Naive thymus-derived CD8-positive, alpha-beta T cell (primary cell): ENCODE data around the gene THSD4. TPM values are rescaled to one million over a fixed set of nuclear protein-coding genes. Genes with fewer than 3 reads are reported as not detected.
"Not testable (repeated sequence)": the region's sequence is repeated elsewhere in the genome, so short reads cannot be mapped to it uniquely, and the experiment has no call there.

Experiments used
- ATAC-seq, 2 donors: fragments of 150-1000 bp; cut with Tn5 transposase in 1 of 2; sonication (Bioruptor Pico), chemical (Tn5 transposase) in 1 of 2; 1 replicate in 1 of 2; 2 replicates in 1 of 2; pipeline ENCODE4 v1.10.0; 2021; ENCODE audit warnings: mild to moderate bottlenecking in 2 of 2, moderate library complexity in 2 of 2
- POLR2A ChIA-PET: fragments of 350-600 bp; sonication (Branson Sonifier 250); formaldehyde crosslinking; loops from one replicate; lab custom pipeline; 2021; ENCODE audit warnings: antibody characterized with exemption; lab: Charles Lee
- DNase-seq, 10 donors: peaks; one replicate each; pipeline versions ENCODE4 v3.0.0 to v3.0.0-alpha.2; 2020 to 2022
- H3K27ac Mint-ChIP-seq, 10 donors: one replicate each; pipeline ENCODE4 v1.8.0; 2020 to 2022; ENCODE audit warnings: mild to moderate bottlenecking in 10 of 10, mixed read lengths in 10 of 10, moderate library complexity in 4 of 10, inconsistent platforms in 1 of 10
- H3K27me3 Mint-ChIP-seq, 5 donors: one replicate each; pipeline ENCODE4 v1.8.0; 2021 to 2022; ENCODE audit warnings: mixed read lengths in 5 of 5
- H3K36me3 Mint-ChIP-seq, 3 donors: one replicate each; pipeline ENCODE4 v1.8.0; 2020 to 2022; ENCODE audit warnings: mixed read lengths in 3 of 3, mild to moderate bottlenecking in 2 of 3, inconsistent platforms in 1 of 3
- H3K4me1 Mint-ChIP-seq, 4 donors: one replicate each; pipeline ENCODE4 v1.8.0; 2021 to 2022; ENCODE audit warnings: mixed read lengths in 4 of 4
- H3K4me3 Mint-ChIP-seq, 10 donors: one replicate each; pipeline ENCODE4 v1.8.0; 2020 to 2022; ENCODE audit warnings: mild to moderate bottlenecking in 10 of 10, mixed read lengths in 10 of 10, moderate library complexity in 6 of 10, inconsistent platforms in 1 of 10
- H3K9me3 Mint-ChIP-seq, 9 donors: one replicate each; pipeline ENCODE4 v1.8.0; 2020 to 2022; ENCODE audit warnings: mixed read lengths in 9 of 9, mild to moderate bottlenecking in 3 of 9, inconsistent platforms in 1 of 9, moderate library complexity in 1 of 9
- polyA plus RNA-seq, 3 donors: library from polyadenylated mRNA; unstranded; fragments of 300-500 nt; fragmentation: Illumina TruSeq; gene quantifications; one replicate each; pipeline ENCODE4 v1.2.3, GENCODE V29; 2021
- total RNA-seq, 8 experiments: library from RNA in 2 of 8; stranded (reverse) in 2 of 8; gene quantifications; one replicate each; pipeline ENCODE4 v1.2.3 and lab custom pipeline; 2021 to 2026

THSD4 gene
- total and polyA plus RNA-seq, 5 experiments from 2014 or later = not detected

DNA sequence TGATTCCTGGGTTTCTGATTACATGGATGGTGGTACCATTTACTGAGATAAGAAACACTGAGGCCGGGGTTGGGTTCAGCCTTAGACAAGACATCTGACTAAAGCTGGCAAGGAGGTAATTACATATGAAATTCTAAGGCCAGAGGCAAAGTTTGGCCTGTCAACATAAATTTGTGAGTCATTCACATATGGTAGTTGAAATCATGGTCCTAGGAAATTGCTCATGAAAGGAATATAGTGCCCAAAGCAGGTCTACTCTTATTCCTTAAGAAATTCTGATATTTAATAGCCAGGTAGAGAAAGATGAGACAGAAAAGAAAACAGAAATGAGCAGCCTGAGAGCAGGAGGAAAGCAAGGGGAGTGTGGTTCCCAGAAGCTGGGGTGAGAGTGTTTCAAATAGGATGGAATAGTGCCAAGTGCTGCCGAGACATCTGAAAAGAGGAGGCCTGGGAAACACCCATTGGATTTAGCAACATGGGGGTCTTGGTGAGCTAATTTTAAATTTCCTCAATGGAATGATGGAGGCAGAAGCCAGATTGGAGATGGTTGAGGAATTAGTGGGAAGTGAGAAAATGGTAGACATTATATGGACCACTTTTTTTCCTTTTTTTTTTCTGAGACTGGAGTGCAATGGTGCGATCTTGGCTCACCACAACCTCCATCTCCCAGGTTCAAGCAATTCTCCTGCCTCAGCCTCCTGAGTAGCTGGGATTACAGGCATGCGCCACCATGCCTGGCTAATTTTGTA lies 610.1 kb downstream of the THSD4 start:
- ATAC-seq, H3K36me3 Mint-ChIP-seq, H3K4me1 Mint-ChIP-seq, H3K4me3 Mint-ChIP-seq, H3K9me3 Mint-ChIP-seq, H3K27ac Mint-ChIP-seq, POLR2A ChIA-PET, DNase-seq: not testable (repeated sequence)
- peaks cover 0 to 11% (median 8%) of the 10 kb centered on the region in 5 donors for H3K27me3 Mint-ChIP-seq

DNA sequence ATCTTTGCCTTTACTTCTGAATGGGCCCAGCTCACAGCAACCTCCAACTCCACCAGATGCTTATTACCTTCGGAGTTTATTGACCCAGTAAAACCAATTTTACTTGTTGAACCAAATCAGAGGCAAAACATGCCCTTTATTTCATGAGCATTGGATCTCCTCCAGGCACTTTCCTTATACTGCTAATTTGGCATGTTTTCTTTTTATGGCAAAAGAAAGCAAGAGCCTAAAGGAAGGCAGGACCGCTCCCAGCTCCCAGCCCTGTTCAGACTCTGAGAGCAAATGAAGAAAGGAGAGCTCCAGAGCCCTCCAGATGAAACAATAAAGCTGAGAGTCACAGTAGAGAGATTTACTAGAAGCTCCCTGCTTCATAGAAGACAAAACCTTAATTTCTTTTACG lies 613.6 kb downstream of the THSD4 start:
- DNase-seq (no peak), ATAC-seq (no peak)
- POLR2A ChIA-PET = no interaction called here
- Mint-ChIP-seq H3K9me3 (no peaks in the 10 kb centered on the region), H3K36me3 (no peaks in the 10 kb centered on the region), H3K27me3 (peaks cover 10 to 35% (median 13%) of the 10 kb centered on the region in 5 donors), H3K4me1 (peaks cover 0 to 1% (median 0%) of the 10 kb centered on the region in 4 donors), H3K27ac (no peak overlapping the region), H3K4me3 (no peak overlapping the region)

DNA sequence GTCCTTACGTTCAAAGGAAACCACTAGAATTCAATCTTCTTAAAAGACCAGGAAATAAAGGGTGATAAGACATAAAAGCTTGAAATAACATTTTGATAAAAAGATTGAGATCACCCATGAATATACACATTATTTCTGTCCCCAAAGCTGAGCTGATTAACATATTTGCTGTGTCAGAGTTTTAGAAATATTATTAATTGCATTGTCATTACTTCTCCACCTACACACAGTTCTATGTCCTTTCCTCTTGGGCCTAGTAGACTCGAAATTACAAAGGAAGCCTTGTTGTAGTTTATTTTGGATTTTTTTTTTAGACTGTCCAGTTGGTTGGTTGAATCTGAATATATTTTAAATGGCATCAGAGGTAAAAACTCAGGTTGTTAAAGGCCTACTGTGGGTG lies 614.0 kb downstream of the THSD4 start:
- Mint-ChIP-seq H3K4me1 (peaks cover 0 to 1% (median 0%) of the 10 kb centered on the region in 4 donors), H3K27ac (no peak overlapping the region), H3K9me3 (no peaks in the 10 kb centered on the region), H3K4me3 (no peak overlapping the region), H3K36me3 (no peaks in the 10 kb centered on the region), H3K27me3 (peaks cover 12 to 35% (median 14%) of the 10 kb centered on the region in 5 donors)
- DNase-seq (no peak), ATAC-seq (no peak)
- POLR2A ChIA-PET = no interaction called here

DNA sequence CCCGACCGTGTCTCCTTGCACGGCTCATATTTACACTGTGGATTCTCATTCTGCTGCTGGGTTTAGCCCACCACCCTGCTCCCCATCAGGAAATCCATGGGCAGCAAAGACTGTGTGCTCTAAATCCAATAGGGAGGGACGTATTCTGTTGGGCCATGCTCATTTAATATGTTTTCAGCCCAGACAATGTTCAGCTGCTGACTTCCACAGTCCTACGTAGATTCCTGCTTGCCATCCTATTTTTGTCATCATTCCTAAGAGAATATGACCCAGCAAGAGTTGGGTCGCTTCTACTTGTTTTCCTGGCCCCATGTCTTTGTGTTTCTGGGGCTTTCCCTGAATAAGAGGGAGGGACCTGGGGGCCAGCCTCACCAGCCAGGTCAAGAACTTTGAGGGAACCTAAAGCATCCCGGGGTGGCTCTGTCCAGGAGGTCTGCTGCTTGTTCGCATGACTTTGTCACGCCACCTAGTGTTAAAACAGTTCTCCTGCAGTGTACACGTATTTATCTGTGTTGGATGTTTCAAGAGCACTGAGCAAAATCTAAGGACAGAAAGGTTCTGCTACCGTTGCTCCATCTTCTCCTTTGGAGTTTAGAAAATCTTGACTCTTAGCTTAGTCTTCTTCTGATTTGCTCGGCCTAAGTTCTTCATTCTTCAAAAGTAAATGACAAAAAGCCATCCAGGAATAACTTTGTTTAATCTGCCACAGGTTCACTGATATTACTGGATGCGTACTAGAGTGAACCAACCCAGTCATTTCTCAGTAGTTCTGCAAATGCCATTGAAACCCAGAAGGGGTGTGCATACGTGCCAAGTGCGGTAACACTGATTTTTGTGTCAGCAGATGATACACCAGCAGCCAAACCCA lies 615.2 kb downstream of the THSD4 start:
- DNase-seq (peak in 5 of 10 donors; percentile 4 to 24 (median 8)), ATAC-seq (peak in 1 of 2 donors; percentile 44)
- peaks cover 0 to 1% (median 0%) of the 10 kb centered on the region in 4 donors for H3K4me1 Mint-ChIP-seq
- H3K27me3 Mint-ChIP-seq = peaks cover 12 to 37% (median 14%) of the 10 kb centered on the region in 5 donors
- H3K4me3 Mint-ChIP-seq = no peak overlapping the region
- POLR2A ChIA-PET = no interaction called here
- H3K9me3 Mint-ChIP-seq = no peaks in the 10 kb centered on the region
- H3K27ac Mint-ChIP-seq = no peak overlapping the region
- H3K36me3 Mint-ChIP-seq = no peaks in the 10 kb centered on the region

DNA sequence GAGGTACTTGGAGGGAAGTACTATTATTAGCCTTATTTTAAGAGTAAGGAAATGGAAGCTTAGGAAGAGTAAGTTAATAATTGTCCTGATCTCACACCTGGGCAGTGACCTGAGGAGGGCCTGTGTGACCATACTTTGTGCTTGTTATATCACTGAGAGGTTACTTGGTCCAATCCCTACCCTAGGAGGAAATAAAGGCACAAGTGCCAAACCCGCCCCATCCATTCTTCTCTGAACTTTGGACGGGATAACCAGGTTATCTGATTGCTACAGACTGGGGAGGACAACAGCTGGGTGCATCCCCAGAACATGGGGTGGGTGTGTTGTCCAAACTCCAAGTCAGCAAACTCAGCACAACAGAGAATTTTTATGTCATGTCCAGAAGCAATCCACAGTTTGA lies 617.4 kb downstream of the THSD4 start:
- POLR2A ChIA-PET = no interaction called here
- H3K4me3 Mint-ChIP-seq = no peak overlapping the region
- ATAC-seq = no peak

DNA sequence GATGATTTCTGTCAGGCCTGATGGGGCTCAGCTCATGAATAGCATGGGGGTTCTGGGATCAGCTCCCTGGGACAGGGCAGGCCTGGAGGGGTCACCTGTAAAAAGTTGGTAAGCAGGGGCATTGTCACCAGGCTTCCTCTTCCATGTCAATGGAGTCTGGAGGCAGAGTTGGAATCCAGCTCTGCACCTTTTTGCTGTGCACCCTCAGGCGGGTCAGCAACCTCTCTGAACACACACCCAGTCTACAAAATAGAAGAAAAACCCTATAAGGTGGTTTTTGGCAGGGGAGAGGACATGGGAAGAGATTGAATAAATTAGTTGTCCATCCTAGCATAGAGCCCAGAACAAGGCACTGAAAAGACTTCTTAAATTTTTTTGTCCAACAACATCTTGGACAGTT lies 617.9 kb downstream of the THSD4 start:
- ATAC-seq (no peak), DNase-seq (no peak)
- H3K27ac Mint-ChIP-seq = no peak overlapping the region
- no peaks in the 10 kb centered on the region for H3K9me3 Mint-ChIP-seq
- no peak overlapping the region for H3K4me3 Mint-ChIP-seq
- H3K36me3 Mint-ChIP-seq = no peaks in the 10 kb centered on the region
- H3K4me1 Mint-ChIP-seq = peaks cover 0 to 1% (median 0%) of the 10 kb centered on the region in 4 donors
- POLR2A ChIA-PET = no interaction called here
- peaks cover 12 to 32% (median 14%) of the 10 kb centered on the region in 5 donors for H3K27me3 Mint-ChIP-seq

More for the DNA sequence above, 617.4 kb downstream of the THSD4 start:
- DNase-seq = no peak
- H3K9me3 Mint-ChIP-seq = no peaks in the 10 kb centered on the region
- H3K4me1 Mint-ChIP-seq = peaks cover 0 to 1% (median 0%) of the 10 kb centered on the region in 4 donors
- H3K36me3 Mint-ChIP-seq = no peaks in the 10 kb centered on the region
- no peak overlapping the region for H3K27ac Mint-ChIP-seq
- H3K27me3 Mint-ChIP-seq = peaks cover 12 to 32% (median 14%) of the 10 kb centered on the region in 5 donors

DNA sequence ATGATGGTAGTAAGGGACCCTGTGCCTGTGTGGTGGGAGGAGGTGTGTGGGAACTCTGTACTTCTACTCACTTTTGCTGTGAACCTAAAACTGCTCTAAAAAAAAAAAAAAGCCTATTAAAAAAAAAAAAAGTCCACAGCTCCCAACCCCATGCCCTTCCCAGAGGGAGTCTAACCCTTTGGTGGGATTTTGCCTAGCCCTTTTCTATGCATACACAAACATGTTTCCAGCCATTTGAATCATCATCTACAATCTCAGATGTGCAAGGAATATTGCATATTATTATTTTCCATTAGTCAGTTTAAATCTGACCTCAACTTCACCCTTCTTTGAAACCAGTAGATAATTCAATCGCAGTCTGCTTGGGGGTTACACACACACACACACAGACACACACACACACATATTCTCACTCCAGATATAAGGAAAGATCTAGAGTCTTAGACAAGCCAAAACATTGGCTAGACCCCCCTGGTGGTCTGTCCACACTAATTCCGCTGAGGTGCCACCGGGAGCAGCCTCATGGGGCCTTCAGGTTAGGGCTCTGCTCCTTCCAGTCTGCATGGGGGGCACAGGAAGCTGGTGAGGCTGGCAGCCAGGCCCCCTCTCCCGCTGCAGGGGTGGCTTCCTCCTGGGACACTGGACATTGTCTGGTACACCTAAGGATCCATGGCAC lies 619.6 kb downstream of the THSD4 start:
- POLR2A ChIA-PET = no interaction called here
- Mint-ChIP-seq H3K36me3 (no peaks in the 10 kb centered on the region), H3K4me3 (no peak overlapping the region), H3K4me1 (peaks cover 0 to 1% (median 0%) of the 10 kb centered on the region in 4 donors), H3K27ac (no peak overlapping the region), H3K9me3 (no peaks in the 10 kb centered on the region), H3K27me3 (peaks cover 12 to 29% (median 14%) of the 10 kb centered on the region in 5 donors)
- ATAC-seq (no peak), DNase-seq (no peak)

DNA sequence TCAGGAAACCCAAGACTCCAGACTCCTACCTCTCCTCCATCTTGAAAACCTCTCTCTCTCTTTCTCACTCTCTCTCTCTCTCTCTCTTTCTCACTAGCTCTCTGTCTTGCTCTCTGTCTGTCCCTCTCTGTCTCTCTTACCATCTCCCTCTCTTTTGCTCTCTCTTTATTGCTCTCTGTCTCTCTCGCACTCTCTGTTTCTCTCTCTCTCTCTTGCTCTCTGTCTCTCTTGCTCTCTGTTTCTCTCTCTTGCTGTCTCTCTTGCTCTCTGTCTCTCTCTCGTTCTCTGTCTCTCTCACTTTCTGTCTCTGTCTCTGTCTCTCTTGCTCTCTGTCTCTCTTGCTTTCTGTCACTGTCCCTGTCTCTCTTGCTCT lies 620.1 kb downstream of the THSD4 start:
- Mint-ChIP-seq H3K27ac (no peak overlapping the region), H3K36me3 (no peaks in the 10 kb centered on the region), H3K9me3 (no peaks in the 10 kb centered on the region), H3K27me3 (peaks cover 12 to 29% (median 14%) of the 10 kb centered on the region in 5 donors), H3K4me3 (no peak overlapping the region), H3K4me1 (peaks cover 0 to 1% (median 0%) of the 10 kb centered on the region in 4 donors)
- POLR2A ChIA-PET = no interaction called here
- no peak for DNase-seq
- ATAC-seq = no peak

DNA sequence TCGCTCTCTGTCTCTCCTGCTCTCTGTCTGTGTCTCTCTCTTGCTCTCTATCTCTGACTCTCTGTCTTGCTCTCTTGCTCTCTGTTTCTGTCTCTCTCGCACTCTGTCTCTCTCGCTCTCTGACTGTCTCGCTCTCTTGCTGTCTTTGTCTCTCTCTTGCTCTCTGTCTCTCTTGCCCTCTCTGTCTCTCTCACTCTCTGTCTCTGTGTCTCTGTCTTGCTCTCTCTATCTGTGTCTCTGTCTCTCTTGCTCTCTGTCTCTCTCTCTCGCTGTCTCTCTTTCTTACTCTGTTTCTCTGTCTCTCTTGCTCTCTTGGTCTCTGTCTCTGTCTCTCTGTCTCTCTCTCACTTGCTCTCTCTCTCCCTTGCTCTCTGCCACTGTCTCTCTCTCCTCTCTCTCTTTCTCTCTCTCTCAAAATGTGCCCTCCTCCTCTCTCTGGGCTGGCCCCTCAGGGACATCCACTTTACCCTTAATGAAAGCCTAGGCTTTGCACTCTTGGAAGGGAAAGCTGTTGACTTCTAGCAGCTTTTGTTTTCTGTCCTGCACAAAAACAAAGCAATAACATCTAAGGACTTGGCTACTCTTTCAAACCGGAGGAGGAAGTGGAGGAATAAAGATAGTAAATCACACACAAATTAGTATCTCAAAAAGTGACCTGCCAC lies 621.1 kb downstream of the THSD4 start:
- DNase-seq (no peak), ATAC-seq (no peak)
- Mint-ChIP-seq H3K27ac (no peak overlapping the region), H3K9me3 (no peaks in the 10 kb centered on the region), H3K4me1 (no peaks in the 10 kb centered on the region), H3K36me3 (no peaks in the 10 kb centered on the region), H3K27me3 (peaks cover 10 to 24% (median 12%) of the 10 kb centered on the region in 5 donors), H3K4me3 (no peak overlapping the region)
- POLR2A ChIA-PET = no interaction called here

DNA sequence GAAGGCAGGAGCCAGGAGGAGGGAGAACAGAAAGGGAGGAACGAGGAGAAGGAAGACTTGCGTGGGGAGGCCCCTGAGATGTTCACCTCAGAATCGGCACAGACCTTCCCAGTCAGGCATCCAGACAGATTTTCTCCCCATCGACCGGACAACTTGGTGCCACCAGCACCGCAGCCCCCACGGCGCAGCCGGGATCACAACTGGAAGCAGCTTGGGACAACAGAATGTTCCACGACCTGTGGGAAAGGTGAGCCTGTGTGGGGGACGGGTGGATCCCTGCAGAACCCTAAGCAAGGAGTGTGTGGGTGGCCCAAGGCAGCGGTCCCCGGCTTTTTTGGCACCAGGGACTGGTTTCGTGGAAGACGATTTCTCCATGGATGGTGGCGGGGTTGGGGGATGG lies 622.5 kb downstream of the THSD4 start:
- Mint-ChIP-seq H3K9me3 (no peaks in the 10 kb centered on the region), H3K4me3 (no peak overlapping the region), H3K36me3 (no peaks in the 10 kb centered on the region), H3K4me1 (no peaks in the 10 kb centered on the region), H3K27me3 (peaks cover 3 to 14% (median 7%) of the 10 kb centered on the region in 5 donors), H3K27ac (no peak overlapping the region)
- ATAC-seq = no peak
- POLR2A ChIA-PET = no interaction called here
- no peak for DNase-seq

DNA sequence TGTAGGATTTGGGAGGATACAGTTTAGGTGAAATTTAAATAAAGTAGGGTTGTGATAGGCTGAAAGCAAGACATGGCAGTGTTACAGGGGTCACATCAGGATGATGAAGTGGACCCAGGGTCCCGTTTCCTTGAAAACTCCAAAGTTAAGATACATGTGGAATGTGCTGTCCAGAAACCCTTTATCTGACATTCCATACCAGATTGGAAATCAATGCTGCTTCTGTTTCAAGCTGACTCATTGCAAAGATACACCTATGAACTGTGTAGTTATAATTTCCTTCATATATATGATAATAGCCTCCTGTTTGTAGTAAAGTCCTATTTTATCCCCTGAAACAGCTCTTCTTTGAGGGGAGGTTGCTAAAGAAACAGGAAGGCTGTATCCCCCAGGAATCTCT lies 624.1 kb downstream of the THSD4 start:
- H3K27ac Mint-ChIP-seq = no peak overlapping the region
- POLR2A ChIA-PET = no interaction called here
- H3K4me1 Mint-ChIP-seq = peaks cover 0 to 2% (median 0%) of the 10 kb centered on the region in 4 donors
- DNase-seq (no peak), ATAC-seq (no peak)
- no peaks in the 10 kb centered on the region for H3K36me3 Mint-ChIP-seq
- no peaks in the 10 kb centered on the region for H3K9me3 Mint-ChIP-seq
- H3K4me3 Mint-ChIP-seq = no peak overlapping the region
- H3K27me3 Mint-ChIP-seq = peaks cover 2 to 11% (median 4%) of the 10 kb centered on the region in 5 donors

DNA sequence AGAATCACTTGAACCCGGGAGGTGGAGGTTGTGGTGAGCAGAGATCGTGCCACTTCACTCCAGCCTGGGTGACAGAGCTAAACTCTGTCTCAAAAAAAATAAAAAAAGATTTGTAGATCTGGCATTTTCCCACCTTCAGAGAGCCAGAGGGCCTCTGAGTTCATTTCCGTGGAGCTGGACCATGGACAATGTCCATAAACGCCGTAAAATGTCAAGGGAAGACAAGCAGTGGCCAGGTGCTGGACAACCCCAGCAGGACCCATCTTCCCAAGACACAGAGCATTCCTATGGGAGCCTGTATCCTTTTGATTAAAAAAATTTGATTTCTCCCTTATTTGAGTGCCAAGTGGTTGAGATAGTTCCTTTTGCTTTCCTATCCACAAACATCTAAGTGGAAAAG lies 627.7 kb downstream of the THSD4 start:
- H3K9me3 Mint-ChIP-seq = no peaks in the 10 kb centered on the region
- H3K27me3 Mint-ChIP-seq = peaks cover 3 to 23% (median 6%) of the 10 kb centered on the region in 5 donors
- no peak overlapping the region for H3K4me3 Mint-ChIP-seq
- no peaks in the 10 kb centered on the region for H3K36me3 Mint-ChIP-seq
- H3K4me1 Mint-ChIP-seq = peaks cover 0 to 2% (median 0%) of the 10 kb centered on the region in 4 donors
- DNase-seq (no peak), ATAC-seq (no peak)
- H3K27ac Mint-ChIP-seq = no peak overlapping the region
- POLR2A ChIA-PET = no interaction called here
